ENCODE measurements around the gene ZNF536.

DNA sequence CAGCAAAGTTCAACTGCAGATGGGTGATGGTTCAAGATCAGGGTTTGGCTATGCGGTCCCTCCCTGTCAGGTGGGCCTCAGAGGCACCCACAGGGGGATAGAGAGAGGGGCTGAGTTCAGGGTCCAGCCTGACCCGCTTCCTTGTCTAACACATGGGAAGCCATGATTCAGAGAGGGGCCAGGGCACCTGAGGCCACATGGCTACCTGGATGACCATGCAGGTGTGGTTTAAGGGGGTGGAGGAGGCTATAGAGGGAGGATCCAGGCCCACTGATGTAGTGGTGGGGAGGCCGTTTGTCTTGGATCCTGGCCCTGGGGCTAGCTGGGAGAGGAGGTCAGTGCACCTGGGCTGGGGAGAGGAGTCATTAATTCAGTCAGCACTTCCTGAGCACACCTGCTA lies 56.7 kb downstream of the ZNF536 start:
- no peak for TF ChIP-seq CTCF (IDR thresholded peaks at IDR 0.05)
- TF ChIP-seq POLR2A (IDR thresholded peaks at IDR 0.05) = no peak

Measured in esophagus squamous epithelium (tissue), 4 donors.